WERI-Rb-1 (cell line): ENCODE data around the gene BRCA2.

Source experiments
- DNase-seq: peaks from one replicate; pipeline ENCODE4 v3.0.0-alpha.2; 2020
- H3K27ac ChIP-seq: fragments of 250-450 bp; sonication (Bioruptor Pico); 2 replicates; pipeline ENCODE4 v1.5.1; 2020; ENCODE audit warnings: mild to moderate bottlenecking, moderate library complexity
- H3K27me3 ChIP-seq: fragments of 250-450 bp; sonication (Bioruptor Pico); 2 replicates; pipeline ENCODE4 v1.5.1; 2021; ENCODE audit warnings: mild to moderate bottlenecking, low read depth, moderate library complexity; ENCODE audit not compliant: insufficient read depth, severe bottlenecking
- H3K36me3 ChIP-seq: fragments of 250-450 bp; sonication (Bioruptor Pico); 2 replicates; pipeline ENCODE4 v1.5.1; 2020; ENCODE audit warnings: mild to moderate bottlenecking, moderate library complexity
- H3K4me3 ChIP-seq: 2 replicates; pipeline ENCODE4 v1.5.1; 2011; ENCODE audit warnings: low read depth, mild to moderate bottlenecking, control low read depth, low read length
- H3K9me3 ChIP-seq: fragments of 250-450 bp; sonication (Bioruptor Pico); 2 replicates; pipeline ENCODE4 v1.5.1; 2021; ENCODE audit warnings: mild to moderate bottlenecking, moderate library complexity; ENCODE audit not compliant: severe bottlenecking
- CTCF ChIP-seq: IDR thresholded peaks from 2 replicates; pipeline ENCODE4 v1.5.1; 2011; ENCODE audit warnings: low read depth, mild to moderate bottlenecking, control low read depth, inconsistent platforms, low read length

The BRCA2 gene

GRCh38 chr13:32391101-32391619 lies 75.9 kb downstream of the BRCA2 start:
- Histone ChIP-seq H3K27ac (no peak overlapping the region), H3K4me3 (no peak overlapping the region), H3K36me3 (peaks cover 17% of the 10 kb centered on the region), H3K9me3 (no peaks in the 10 kb centered on the region), H3K27me3 (no peaks in the 10 kb centered on the region)
- DNase-seq: no peak
- TF ChIP-seq CTCF: no peak

- no peaks in the 10 kb centered on the region for H3K27me3 ChIP-seq
- TF ChIP-seq CTCF: no peak
- H3K4me3 ChIP-seq: no peak overlapping the region
- H3K27ac ChIP-seq: no peak overlapping the region
- no peak for DNase-seq
- peaks cover 10% of the 10 kb centered on the region for H3K36me3 ChIP-seq
- H3K9me3 ChIP-seq: no peaks in the 10 kb centered on the region
Observed at GRCh38 chr13:32403108-32403507, 87.8 kb downstream of the BRCA2 start.

GRCh38 chr13:32407854-32408253 lies 92.5 kb downstream of the BRCA2 start:
- no peak overlapping the region for H3K4me3 ChIP-seq
- H3K36me3 ChIP-seq: no peaks in the 10 kb centered on the region
- no peaks in the 10 kb centered on the region for H3K9me3 ChIP-seq
- H3K27me3 ChIP-seq: no peaks in the 10 kb centered on the region
- TF ChIP-seq CTCF: no peak
- DNase-seq: no peak
- no peak overlapping the region for H3K27ac ChIP-seq

- Histone ChIP-seq H3K36me3 (no peaks in the 10 kb centered on the region), H3K27ac (no peak overlapping the region), H3K4me3 (no peak overlapping the region), H3K9me3 (no peaks in the 10 kb centered on the region), H3K27me3 (no peaks in the 10 kb centered on the region)
- no peak for DNase-seq
- TF ChIP-seq CTCF: no peak
Observed at GRCh38 chr13:32408296-32409000, 93.1 kb downstream of the BRCA2 start.

- DNase-seq: no peak
- TF ChIP-seq CTCF: no peak
- H3K27me3 ChIP-seq: no peaks in the 10 kb centered on the region
- H3K36me3 ChIP-seq: no peaks in the 10 kb centered on the region
- H3K4me3 ChIP-seq: no peak overlapping the region
- H3K27ac ChIP-seq: no peak overlapping the region
- H3K9me3 ChIP-seq: no peaks in the 10 kb centered on the region
Observed at GRCh38 chr13:32409001-32409313, 93.6 kb downstream of the BRCA2 start.
